ENCODE measurements around the gene MRPL9.

Gene MRPL9

GRCh38 chr1:151729966-151730291 lies 33.4 kb downstream of the MRPL9 start:
- no peak for DNase-seq (ENCODE audit: low read depth)

- no peak for DNase-seq (ENCODE audit: low read depth)
Observed at GRCh38 chr1:151729157-151729965, 33.9 kb downstream of the MRPL9 start.

GRCh38 chr1:151728151-151729054 lies 34.9 kb downstream of the MRPL9 start:
- no peak for DNase-seq (ENCODE audit: low read depth)

- DNase-seq (ENCODE audit: low read depth): no peak
Observed at GRCh38 chr1:151723726-151724370, 39.4 kb downstream of the MRPL9 start.

GRCh38 chr1:151721788-151722510 lies 41.3 kb downstream of the MRPL9 start:
- DNase-seq (ENCODE audit: low read depth): no peak

GRCh38 chr1:151720974-151721787 lies 42.1 kb downstream of the MRPL9 start, which contains the start of gene RIIAD1:
Gene RIIAD1, plus strand, starts transcription at chr1:151721522. Its CDS starts 15 bp downstream, at chr1:151721537.
- peak; percentile 17 for DNase-seq (ENCODE audit: low read depth)

- DNase-seq (ENCODE audit: low read depth): no peak
Observed at GRCh38 chr1:151720554-151720953, 42.7 kb downstream of the MRPL9 start.

GRCh38 chr1:151720125-151720524 lies 43.2 kb downstream of the MRPL9 start:
- no peak for DNase-seq (ENCODE audit: low read depth)

- DNase-seq (ENCODE audit: low read depth): no peak
Observed at GRCh38 chr1:151718666-151719065, 44.6 kb downstream of the MRPL9 start.

GRCh38 chr1:151718011-151718431 lies 45.3 kb downstream of the MRPL9 start:
- no peak for DNase-seq (ENCODE audit: low read depth)

GRCh38 chr1:151716771-151717631 lies 46.3 kb downstream of the MRPL9 start, which contains the start of gene CELF3:
Gene CELF3, minus strand, starts transcription at chr1:151716803. Its CDS starts 783 bp downstream, at chr1:151716020.
- DNase-seq (ENCODE audit: low read depth): no peak

- no peak for DNase-seq (ENCODE audit: low read depth)
Observed at GRCh38 chr1:151716405-151716762, 46.9 kb downstream of the MRPL9 start.

- DNase-seq (ENCODE audit: low read depth): no peak
Observed at GRCh38 chr1:151715726-151716404, 47.4 kb downstream of the MRPL9 start.

GRCh38 chr1:151714820-151715725 lies 48.2 kb downstream of the MRPL9 start:
- DNase-seq (ENCODE audit: low read depth): no peak

GRCh38 chr1:151713874-151714273 lies 49.4 kb downstream of the MRPL9 start:
- DNase-seq (ENCODE audit: low read depth): no peak

GRCh38 chr1:151713044-151713443 lies 50.3 kb downstream of the MRPL9 start:
- DNase-seq (ENCODE audit: low read depth): no peak

GRCh38 chr1:151711951-151712350 lies 51.3 kb downstream of the MRPL9 start:
- no peak for DNase-seq (ENCODE audit: low read depth)
